GM19324 (cell line): ENCODE measurements around the gene ATP1A3.
"Not testable (repeated sequence)": the region's sequence is repeated elsewhere in the genome, so short reads cannot be mapped to it uniquely, and the experiment has no call there.

ENCODE experiments used
- ATAC-seq: cut with Tn5 transposase; IDR thresholded peaks from one replicate; pipeline ENCODE4 v1.9.1; 2021; ENCODE audit warnings: mild to moderate bottlenecking, moderate library complexity; ENCODE audit not compliant: unreplicated experiment, low FRiP score

Gene ATP1A3

DNA sequence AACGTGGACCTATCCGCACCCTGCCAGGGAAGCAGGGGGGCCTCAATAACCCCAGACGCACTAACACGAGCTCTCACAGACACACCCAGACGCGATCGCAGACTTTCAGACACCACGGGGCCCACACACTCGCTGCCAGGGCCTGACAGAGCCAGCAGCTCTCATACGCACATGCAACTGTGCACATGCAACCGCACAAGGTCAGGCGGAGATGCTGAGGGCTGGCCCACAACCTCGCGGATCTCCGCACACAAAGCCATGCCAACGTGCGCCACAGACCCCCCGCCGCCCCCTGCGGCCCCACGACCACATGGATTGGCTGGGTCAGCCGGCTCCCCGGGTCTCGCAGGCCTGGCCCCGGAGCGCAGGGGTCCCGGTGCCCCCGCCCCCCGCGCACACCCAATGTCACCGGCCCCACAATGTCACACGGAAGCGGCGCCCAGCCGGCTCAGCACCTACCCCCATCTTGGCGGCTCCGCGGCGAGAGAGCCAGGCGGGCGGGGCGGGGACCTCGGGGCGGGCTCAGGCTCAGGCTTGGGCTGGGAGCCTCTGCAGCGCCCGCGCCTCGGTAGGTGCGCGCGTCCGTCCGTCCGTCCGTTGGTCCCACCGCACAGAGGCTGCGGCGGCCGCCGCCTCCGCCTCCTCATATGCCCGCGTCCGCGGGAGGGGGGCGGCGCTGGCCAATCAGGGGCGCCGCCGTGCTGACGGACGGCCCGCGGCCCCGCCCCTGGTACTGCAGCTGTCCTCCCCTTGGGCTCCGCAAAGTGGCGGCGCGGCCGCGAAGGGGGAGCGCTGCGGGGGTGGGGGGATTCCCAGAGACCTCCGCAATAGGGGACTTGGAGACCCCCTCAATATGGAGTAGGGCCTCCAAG, at the start of gene ATP1A3:
ATP1A3 (minus strand) TSS at position 619 of the 872 bp plus-strand sequence; CDS start at position 465, 154 bp downstream.
- ATAC-seq: peak; percentile 50

DNA sequence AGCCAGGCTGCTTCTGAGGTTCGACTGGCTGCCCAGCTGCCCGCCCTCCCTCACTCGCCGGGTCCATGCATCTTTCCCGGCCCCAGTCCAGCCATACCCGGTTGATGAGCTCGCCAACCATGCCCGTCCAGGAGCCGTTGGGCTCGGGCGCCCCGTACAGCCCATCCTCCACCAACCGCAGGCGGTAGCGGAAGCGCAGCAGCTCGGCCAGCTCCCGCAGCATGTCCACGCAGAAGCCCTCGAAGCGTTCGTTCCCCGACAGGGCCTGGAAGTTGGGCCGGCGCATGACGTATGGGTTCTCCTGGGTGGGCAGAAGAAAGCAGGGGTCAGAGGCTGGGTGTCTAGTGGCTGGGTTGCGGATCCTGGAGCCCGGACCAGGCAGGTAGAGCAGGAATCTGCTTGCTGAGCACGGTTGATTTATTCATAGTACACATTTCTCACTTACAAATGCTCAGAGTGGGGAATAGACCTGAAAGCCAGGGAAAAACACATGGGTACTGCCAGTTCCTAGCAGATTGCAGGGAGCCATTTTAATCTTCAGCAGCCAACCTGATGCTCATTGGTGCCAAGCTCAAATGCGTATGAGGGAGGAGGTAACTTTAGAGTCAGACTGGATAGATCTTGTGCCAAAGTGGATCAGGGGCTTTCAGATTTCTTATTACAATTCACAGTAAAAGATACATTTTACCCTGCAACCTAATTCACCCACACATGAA, 48.6 kb upstream of the ATP1A3 start:
- ATAC-seq: no peak

DNA sequence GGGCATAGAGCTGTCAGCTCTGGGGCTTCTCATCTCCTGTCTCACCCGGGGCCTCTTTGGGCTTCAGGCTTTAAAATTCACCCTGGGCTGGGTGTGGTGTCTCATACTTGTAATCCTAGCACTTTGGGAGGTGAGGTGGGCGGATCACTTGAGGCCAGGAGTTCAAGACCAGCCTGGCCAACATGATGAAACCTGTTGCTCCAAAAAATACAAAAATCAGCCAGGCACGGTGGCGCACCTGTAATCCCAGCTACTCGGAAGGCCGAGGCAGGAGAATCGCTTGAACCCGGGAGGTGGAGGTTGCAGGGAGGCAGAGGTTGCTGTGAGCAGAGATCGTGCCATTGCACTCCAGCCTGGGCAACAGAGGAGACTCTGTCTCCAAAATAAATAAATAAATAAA, 46.5 kb upstream of the ATP1A3 start:
- not testable (repeated sequence) for ATAC-seq

DNA sequence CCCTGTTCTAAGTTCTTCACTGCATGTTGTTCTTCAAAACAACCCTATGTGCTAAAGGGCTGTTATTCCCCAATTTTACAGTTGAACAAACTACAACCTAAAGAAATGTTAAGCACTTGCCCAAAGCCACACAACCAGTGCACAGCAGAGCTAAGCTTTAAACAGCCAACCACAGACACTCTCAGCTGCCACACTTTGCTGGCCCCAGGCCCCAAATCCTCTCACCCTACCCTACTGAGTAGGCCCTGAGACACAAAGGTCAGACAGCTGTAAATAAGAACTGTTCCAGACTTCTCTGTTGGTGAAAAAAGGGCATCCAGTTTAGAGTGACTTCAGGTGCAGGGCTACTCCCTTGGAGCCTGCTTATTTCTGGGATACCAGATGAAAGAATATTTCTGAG, 46.0 kb upstream of the ATP1A3 start:
- ATAC-seq: no peak

DNA sequence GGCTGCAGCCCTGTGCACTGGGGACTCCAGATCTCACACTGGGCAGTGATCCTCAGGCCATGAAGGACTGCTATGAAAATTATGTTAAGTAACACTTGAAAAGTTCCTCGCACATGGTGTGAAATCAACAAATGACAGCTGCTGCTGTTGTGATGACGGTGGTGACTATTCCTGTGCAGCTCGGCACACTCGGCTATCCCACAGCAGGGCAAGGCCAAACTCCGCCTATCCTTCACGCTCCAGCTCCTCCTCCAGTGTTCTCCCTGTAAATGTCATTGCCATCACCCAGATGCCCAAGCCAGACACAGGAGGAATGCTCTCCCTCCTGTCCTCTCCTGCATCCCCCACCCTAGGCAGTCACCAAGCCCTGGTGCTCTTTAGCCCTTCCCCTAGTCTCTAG, 44.6 kb upstream of the ATP1A3 start:
- ATAC-seq: no peak

DNA sequence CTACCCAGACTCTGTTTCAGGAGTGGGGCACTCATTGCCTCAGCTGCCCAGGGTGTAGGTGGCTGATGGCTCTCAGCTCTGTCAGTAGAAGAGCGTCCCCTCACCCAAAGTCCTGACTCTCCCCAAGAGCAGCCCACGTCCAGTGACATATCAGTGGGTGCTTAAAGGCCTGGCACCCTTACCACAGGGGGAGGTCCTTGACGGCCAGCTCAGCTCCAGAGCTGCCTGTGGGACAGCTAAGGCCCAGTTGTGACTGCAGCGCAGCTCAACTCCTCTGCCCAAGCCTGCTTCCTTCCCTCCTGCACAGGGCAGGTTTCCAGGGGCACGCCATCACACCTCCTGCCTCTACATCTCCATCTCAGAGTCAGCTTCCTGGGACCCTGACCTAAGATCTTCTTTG, 43.6 kb upstream of the ATP1A3 start:
- no peak for ATAC-seq

DNA sequence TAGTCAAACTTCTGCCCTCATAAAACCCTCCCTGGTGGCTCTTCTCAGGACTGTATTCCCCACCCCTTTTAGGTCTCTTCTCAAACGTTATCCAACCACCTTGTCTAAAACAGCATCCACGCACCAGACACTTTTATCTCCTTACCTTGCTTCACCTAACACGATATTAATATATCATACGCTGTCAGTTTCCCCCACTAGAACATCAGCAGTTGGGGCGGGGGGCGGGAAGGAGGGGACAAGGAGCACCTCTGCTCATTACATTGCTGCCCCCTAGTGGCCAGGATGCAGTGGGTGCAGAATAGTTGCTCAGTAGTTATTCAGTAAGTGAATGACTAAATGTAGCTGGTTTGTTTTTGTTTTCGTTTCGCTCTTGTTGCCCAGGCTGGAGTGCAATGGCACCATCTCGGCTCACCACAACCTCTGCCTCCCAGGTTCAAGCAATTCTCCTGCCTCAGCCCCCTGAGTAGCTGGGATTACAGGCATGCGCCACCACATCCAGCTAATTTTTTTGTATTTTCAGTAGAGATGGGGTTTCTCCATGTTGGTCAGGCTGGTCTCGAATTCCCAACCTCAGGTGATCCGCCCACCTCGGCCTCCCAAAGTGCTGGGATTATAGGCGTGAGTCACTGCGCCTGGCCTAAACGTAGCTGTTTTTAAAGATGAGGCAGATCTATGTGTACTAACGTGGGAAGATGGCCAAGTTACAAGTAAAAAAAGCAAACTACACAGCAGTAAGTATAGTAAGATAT, 40.8 kb upstream of the ATP1A3 start:
- ATAC-seq: not testable (repeated sequence)

DNA sequence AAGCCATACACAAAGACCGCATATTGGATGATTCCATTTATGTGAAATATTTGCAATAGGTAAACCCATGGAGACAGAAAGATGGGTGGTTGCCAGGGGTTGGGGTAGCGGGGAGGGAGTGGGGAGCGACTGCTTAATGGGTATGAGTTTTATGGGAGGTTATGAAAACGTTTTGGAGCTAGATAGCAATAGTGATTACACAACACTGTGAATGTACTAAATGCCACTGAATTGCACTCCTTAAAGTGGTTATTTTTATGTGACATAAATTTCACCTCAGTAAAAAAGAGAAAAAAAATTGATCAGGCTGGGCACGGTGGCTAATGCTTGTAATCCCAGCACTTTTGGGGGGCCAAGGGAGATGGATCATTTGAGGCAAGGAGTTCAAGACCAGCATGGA, 39.4 kb upstream of the ATP1A3 start:
- ATAC-seq: no peak

DNA sequence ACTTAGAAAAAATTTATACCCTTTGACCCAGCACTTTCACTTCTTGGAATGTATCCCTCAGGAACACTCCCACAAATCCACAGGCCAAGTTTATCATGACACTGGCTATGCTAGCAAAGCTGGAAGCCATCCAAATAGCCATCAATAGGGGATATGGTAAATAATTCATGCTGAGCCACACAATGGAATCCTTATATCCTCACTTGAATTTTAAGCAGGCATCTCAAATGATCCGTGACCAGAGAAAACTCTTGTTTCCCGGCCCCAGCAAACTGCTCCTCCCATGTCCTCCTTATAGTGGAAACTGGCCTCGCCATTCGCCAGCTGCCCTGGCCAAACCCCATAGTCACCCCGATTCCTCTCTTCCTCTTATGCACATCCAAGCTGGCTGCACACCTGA, 38.4 kb upstream of the ATP1A3 start:
- no peak for ATAC-seq

DNA sequence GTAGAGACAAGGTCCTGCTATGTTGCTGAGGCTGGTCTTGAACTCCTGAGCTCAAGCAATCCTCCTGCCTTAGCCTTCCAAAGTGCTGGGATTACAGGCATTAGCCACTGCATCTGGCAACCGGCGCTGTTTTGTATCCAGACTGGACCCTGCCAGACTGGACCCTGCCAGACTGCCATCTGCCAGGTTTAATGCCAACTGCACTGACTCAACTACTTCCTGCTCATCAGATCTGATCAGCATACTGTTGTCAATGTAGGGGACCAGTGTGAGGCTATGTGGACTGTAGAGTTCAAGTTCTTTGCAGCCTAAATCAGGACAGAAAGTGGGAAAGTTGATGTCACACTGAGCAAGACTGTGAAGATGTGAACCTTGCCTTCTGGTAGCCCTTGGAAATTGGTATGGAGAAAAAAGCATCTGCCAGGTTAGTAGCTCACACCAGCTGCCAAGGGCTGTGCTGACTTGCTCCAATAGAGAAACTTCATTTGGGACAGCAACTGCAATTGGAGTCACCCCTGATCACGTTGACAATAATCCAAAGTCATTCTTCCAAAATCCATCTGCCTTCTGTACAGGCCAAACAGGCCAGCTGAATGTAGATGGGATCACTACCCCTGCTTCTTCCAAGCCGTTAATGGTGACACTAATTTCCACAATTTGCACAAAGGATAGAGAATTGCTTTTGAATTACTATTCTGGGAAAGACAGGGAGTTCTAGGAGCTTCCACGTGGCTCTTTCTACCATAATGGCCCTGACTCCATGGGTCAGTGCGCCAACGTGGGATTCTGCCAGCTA, 36.8 kb upstream of the ATP1A3 start:
- no peak for ATAC-seq

DNA sequence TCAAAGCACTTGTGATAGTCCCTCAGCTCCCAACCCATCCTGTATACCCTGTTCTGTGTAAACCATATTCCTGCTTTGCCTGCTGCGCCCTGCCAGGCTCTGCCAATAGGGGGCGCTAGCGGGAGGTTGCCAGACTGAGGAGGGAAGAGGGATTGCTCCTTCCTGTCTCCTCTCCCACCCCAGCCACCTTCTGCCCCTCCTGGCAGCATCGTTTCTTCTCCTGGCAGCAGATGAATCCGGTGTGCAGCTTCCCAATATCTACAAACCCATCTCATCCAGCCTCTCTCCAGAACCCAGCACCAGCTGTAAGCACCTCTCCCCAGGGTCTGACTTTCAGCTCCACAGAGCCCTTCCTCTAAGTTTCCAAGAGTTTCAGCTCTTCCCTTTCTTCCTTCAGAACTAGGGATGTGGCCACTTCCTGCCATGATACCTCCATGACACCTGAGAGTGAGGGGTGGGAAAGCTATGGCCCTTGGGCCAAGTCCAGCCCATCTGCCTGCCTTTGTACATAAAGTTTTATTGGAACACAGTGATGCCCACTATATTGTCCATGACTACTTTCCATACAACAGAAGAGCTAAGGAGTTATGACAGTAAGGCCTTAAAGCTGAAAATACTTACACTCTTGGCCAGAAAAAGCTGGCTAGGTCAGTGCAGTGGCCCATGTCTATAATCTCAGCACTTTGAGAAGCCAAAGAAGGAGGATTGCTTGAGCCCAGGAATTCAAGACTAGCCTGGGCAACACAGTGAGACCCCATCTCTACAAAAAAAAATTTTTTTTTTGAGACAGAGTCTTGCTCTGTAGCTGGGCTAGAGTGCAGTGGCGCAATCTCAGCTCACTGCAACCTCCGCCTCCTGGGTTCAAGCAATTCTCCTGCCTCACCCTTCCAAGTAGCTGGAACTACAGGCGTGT, 34.5 kb upstream of the ATP1A3 start:
- no peak for ATAC-seq

DNA sequence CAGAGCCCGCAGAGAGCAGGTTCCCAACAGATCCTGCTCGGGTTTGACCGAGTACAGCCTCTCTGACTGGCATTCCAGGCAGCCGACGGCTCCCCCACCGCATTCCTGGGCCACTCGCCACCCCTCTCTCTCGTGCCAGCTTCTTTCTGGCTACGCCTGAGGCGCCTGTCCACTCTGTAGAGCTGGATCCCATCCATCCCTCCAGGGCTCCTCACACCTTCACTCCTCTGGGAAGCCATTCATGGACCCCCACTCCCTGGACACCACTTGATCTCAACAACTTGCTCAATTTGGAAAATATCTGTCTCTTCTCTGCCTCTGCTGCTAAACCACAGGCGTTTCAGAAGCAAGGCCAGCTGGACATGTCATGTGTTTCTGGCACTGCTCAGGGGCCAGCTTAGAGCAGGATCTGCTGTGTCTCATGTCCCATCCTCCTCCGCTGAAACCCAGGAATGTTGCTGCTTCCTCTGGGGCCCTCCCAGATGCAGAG, 30.6 kb upstream of the ATP1A3 start:
- no peak for ATAC-seq

DNA sequence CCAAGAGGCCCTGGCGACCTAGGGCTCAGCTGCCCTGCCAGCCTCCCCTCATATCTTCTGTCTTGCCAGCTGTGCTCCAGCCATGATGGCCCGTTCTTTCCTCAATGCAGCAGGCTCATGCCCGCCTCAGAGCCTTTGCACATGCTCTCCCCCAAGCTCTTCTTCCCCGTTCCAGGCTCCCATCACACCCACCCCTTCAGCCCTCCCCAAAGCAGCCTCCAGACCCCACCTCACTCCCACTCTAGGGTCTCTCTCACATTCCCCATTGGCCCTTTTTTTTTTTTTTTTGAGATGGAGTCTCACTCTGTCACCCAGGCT, 29.9 kb upstream of the ATP1A3 start:
- ATAC-seq: no peak

DNA sequence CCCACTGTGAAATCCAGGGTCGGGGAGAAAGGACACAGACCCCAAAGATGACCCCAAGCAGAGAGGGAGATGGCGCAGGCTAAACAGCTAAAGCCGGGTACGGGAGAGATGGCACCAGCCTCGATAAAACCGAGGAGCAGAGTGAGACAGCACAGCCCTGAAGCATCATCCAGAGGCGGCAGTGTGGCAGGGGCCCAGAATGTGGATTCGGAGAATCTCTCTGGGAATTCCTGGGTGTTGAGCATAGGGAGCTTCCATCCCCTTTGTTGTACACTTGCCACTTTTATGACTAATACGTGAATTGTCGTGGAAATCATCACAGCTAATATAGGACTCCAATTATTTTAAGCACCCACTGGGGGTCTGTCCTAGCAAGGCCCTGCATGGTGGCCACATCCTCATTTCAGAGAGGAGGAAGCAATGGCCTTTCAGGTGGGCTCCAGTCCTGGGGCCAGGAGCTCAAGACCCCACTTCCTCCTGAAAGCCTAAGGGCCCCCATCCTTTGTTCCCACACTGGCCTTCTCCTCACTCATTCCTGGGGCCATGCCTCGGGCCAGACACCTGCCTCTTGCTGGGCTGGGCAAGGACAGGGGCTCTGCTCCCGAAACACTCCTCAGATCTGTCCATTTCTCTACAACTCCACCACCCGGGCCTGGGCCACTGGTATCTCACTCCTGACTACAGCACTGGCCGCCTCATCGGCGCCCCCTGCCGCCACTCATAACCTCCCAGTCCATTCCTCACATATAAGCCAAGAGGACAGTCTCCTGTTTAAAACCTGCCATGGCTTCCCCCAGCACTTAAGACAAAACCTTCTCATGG, 29.3 kb upstream of the ATP1A3 start:
- no peak for ATAC-seq

DNA sequence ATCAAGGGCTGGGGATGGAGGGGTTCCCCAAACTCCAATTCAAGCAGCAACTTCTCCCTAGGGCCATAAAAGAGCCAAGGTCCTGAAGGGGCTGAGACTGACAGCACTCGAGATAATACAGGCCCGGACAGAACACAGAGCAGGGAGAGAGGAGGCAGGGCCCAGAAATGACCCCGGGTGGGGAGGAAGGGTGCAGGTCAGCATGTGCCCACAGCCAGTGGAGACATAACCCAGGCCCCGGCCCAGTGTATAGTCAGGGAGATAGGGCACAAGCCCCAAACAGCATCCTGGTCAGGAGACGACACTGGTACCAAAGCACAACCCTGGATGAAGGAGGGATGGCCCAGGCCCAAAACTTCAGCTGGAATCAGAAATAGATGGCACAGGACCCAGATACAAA, 28.6 kb upstream of the ATP1A3 start:
- ATAC-seq: no peak

DNA sequence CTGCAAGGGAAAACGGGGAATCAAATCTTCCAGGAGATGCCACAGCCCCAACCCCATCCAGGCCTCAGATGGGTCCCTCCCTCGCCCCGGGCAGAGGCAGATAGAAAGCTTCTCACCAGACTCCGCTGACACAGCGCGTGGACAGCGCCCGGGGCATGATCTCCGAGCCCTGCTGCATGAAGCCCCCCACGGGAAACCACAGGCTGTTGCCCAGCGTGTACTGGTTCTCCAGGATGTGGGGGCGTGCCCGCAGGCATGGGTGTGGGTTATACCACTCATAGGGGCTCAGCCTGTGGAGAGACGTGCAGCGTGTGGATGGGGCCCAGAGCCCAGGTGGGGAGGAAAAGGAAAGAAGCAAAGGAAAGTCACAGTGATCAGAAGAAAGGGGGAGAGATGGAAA, 27.2 kb upstream of the ATP1A3 start:
- no peak for ATAC-seq

DNA sequence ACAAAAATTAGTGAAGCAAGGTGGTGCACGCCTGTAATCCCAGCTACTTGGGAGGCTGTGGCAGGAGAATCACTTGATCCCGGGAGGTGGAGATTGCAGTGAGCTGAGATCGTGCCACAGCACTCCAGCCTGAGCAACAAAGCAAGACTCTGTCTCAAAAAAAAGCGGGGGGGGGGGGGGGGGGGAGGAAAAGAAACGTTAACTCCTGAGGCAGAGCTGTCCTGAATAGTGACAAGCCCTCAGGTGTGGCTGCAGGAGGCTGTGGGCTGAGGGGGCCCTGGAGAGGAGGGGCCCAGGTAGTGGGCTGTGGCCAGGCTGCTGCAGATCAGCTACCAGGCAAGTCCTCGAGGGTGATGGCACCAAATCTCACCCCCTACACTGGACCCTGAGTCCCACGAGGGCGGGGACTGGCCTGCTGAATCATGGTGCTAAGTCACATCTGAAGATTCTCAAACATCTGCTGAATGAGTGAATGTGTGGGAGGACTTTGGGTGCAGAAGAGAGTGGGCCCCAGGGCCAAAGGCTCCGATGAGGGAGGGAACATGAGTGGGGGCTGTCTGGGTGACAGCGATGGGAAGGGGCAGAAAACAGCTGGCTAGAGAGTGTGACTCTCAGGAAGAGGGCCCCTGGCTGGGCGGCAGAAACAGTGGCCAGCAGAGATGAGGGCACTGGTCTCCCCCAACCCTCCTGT, 24.6 kb upstream of the ATP1A3 start:
- no peak for ATAC-seq

DNA sequence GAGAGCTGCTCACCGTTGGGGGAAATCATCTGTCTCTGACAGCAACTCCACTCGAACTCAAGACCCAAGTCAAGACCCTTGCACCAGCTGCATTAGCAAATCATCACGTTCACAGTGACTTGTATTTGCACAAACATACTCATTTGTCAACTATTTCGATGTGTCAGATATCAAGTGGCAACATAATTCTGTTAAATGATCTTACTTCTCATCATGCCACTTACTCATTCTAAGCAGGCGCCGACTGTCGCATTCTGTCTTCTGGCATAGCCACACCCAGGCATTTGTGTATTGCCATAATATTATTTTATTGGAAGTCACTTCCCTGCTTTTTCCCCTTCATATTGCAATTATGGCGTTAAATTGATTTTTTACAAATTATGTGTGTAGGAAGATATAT, 23.0 kb upstream of the ATP1A3 start:
- ATAC-seq: no peak
